Measurements from ENCODE around the gene GSTO2. TPM values are rescaled to one million over a fixed set of nuclear protein-coding genes. Genes with fewer than 3 reads are reported as not detected.

Gene GSTO2
- total RNA-seq, 2 donors from 2014 or later, result 0.28 to 1.4 TPM

- no peaks in the 10 kb centered on the region for H3K9me3 Mint-ChIP-seq
- no peaks in the 10 kb centered on the region for H3K27me3 Mint-ChIP-seq
- peaks cover 6% of the 10 kb centered on the region for H3K4me1 Mint-ChIP-seq
- no peak within 1 kb of the TSS for H3K27ac Mint-ChIP-seq
- no peak within 1 kb of the TSS for H3K4me3 Mint-ChIP-seq
- no peaks in the 10 kb centered on the region for H3K36me3 Mint-ChIP-seq (ENCODE audit: low read depth)
- peak; percentile 64 for ATAC-seq (replicated peaks)
Measured at GRCh38 chr10:104353325-104354048, 84.5 kb downstream of the GSTO2 start, which contains the start of gene CFAP58. TSS of gene CFAP58 (plus strand) at chr10:104353833. CDS start at chr10:104353898, 65 bp downstream.

Other genes with a start within 250 kb of the GSTO2 start
- gene COL17A1, start 183.3 kb upstream of the GSTO2 start, total RNA-seq, result not detected
- 10 to 100 TPM; 12.4 to 14.3 TPM for gene SFR1, start 147.0 kb upstream of the GSTO2 start, total RNA-seq
- under 1 TPM in 1 of 2 donors, not detected in 1; 0.16 TPM for gene CFAP43, start 36.8 kb upstream of the GSTO2 start, total RNA-seq
- 100 to 1,000 TPM; 226 to 258 TPM for gene GSTO1, start 14.3 kb upstream of the GSTO2 start, total RNA-seq
- gene ITPRIP, start 69.3 kb downstream of the GSTO2 start, total RNA-seq, result 10 to 100 TPM; 10.1 to 19.1 TPM
- 1 to 10 TPM; 1.3 to 2.2 TPM for gene CFAP58, start 84.6 kb downstream of the GSTO2 start, total RNA-seq

Data from activated T-helper 17 cell treated with anti-CD3 and anti-CD28 coated beads, Interleukin-2, amount 50 U/mL, for 72 hours (primary cell).